Measurements from ENCODE around the gene KDM5C.

DNA sequence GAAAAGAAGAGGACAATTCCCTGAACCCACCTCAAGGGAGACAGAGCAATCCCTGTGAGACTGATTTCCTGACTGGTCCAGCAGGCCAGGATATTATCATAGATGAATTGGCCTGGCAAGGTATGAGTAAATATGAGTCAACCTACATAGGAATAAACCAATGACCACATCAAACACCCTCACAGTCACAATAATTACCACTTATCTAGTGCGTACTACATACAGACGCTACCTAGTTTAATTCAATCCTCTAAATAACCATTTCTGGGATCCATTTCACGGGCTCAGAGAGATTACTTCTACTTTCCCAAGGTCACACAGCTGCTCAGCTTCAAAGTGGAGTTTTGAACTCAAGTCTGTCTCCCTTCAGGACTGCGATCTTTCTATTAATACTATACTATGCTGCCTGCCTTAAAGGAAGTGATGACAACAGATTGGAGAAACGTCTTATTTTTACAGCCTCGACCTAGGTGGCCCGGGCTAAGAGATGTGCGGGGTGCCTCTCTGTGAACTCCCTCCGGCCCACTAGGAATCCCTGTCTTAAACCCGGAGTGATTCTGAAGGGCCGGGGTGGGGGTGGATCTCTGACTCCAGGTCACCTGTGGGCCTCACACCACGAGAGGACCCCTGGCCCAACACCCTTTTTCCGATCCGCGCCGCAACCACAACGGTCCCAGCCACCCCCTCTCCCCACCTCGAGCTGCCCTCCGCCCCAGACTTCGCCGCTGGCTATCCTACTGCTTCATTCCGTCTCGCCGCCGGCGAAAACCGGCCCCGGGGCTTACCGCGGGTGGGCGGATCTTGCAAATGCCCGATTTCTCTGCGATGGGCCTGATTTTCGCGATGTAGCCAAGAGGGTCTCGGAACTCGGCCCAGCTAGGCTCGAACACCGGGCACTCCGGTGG, 800 bp downstream of the KDM5C start:
- TF ChIP-seq TAF1 (IDR thresholded peaks at IDR 0.05; ENCODE audit: borderline replicate concordance, low read depth, low read length) = no peak
- TF ChIP-seq POLR2A (IDR thresholded peaks at IDR 0.05; ENCODE audit: low read depth, low read length) = no peak
- no peak for TF ChIP-seq POLR2AphosphoS5 (IDR thresholded peaks at IDR 0.05; ENCODE audit: low read depth, low read length)

All from GM12892 (cell line).